DMS 273 treated with DMSO at 0.1 percent for 48 hours (cell line): ENCODE results near the gene ZAP70.

Source experiments
- DNase-seq: peaks from one replicate; lab custom pipeline; 2025; lab: John Stamatoyannopoulos, UW

Gene ZAP70

GRCh38 chr2:97717613-97717995, 4.2 kb downstream of the ZAP70 start:
- DNase-seq: no peak

GRCh38 chr2:97718051-97718882, 4.9 kb downstream of the ZAP70 start:
- DNase-seq: no peak

- DNase-seq: no peak
Observed at GRCh38 chr2:97718942-97719341, 5.6 kb downstream of the ZAP70 start.

- DNase-seq: no peak
Observed at GRCh38 chr2:97719362-97720155, 6.2 kb downstream of the ZAP70 start.

- DNase-seq: no peak
Observed at GRCh38 chr2:97720746-97721145, 7.4 kb downstream of the ZAP70 start.

- DNase-seq: no peak
Observed at GRCh38 chr2:97722227-97722626, 8.9 kb downstream of the ZAP70 start.

- DNase-seq: no peak
Observed at GRCh38 chr2:97723156-97724072, 10.0 kb downstream of the ZAP70 start.

GRCh38 chr2:97724073-97724410, 10.7 kb downstream of the ZAP70 start:
- DNase-seq: no peak

- no peak for DNase-seq
Observed at GRCh38 chr2:97724501-97724900, 11.1 kb downstream of the ZAP70 start.

- DNase-seq: no peak
Observed at GRCh38 chr2:97724946-97725688, 11.7 kb downstream of the ZAP70 start.

GRCh38 chr2:97726261-97727064, 13.1 kb downstream of the ZAP70 start:
- no peak for DNase-seq

GRCh38 chr2:97727296-97727695, 13.9 kb downstream of the ZAP70 start:
- DNase-seq: no peak

GRCh38 chr2:97728091-97728731, 14.8 kb downstream of the ZAP70 start:
- DNase-seq: peak; percentile 77

- no peak for DNase-seq
Observed at GRCh38 chr2:97730245-97730644, 16.9 kb downstream of the ZAP70 start.

- no peak for DNase-seq
Observed at GRCh38 chr2:97731274-97732020, 18.1 kb downstream of the ZAP70 start.

GRCh38 chr2:97732436-97733340, 19.3 kb downstream of the ZAP70 start:
- DNase-seq: no peak

GRCh38 chr2:97733341-97734035, 20.1 kb downstream of the ZAP70 start:
- DNase-seq: no peak
